Measurements from ENCODE around the gene RCAN2. TPM values are rescaled to one million over a fixed set of nuclear protein-coding genes. Genes with fewer than 3 reads are reported as not detected.

RCAN2 gene
- total RNA-seq, 1 donor from 2014 or later = 5.8 TPM

DNA sequence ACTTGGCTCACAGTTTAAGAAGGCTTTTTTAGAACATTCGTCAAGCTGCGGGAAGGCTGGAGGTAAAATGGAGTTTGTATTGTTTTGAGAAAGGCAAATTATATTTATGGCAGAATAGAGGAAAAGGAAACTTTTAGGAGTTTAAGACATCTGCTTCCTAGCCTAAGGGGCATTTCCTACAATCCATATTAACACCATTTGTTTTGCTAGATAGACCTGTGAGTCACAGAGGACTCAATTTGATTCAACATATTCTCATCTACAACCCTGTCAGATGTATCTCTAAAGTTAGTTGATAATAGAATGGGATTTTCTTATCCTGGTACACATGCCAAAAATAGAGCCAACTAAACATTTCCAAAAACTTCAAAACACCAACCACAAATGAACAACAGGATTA lies 35.0 kb downstream of the RCAN2 start:
- Mint-ChIP-seq H3K27me3 (ENCODE audit: insufficient read depth, low read depth) (no peaks in the 10 kb centered on the region), H3K4me3 (no peak overlapping the region), H3K9me3 (no peaks in the 10 kb centered on the region), H3K36me3 (no peaks in the 10 kb centered on the region), H3K4me1 (no peaks in the 10 kb centered on the region), H3K27ac (no peak overlapping the region)
- no peaks in the 10 kb centered on the region for H3K9me3 ChIP-seq (ENCODE audit: low read depth)
- no peaks in the 10 kb centered on the region for H3K79me2 ChIP-seq (ENCODE audit: low read depth)
- H3K27ac ChIP-seq = no peak overlapping the region
- H3K27me3 ChIP-seq = no peaks in the 10 kb centered on the region
- no peak overlapping the region for H2AFZ ChIP-seq (replicated peaks)
- H4K20me1 ChIP-seq (ENCODE audit: low read depth) = no peaks in the 10 kb centered on the region
- no peak for DNase-seq (ENCODE audit: low spot score)
- no peaks in the 10 kb centered on the region for H3K36me3 ChIP-seq
- H3K4me3 ChIP-seq = no peak overlapping the region
- no peaks in the 10 kb centered on the region for H3F3A ChIP-seq (ENCODE audit: low read depth)
- H3K4me1 ChIP-seq = peaks cover 4% of the 10 kb centered on the region
- no peak overlapping the region for H3K9ac ChIP-seq
- H3K4me2 ChIP-seq = no peak overlapping the region
- TF ChIP-seq, protein P1, sequence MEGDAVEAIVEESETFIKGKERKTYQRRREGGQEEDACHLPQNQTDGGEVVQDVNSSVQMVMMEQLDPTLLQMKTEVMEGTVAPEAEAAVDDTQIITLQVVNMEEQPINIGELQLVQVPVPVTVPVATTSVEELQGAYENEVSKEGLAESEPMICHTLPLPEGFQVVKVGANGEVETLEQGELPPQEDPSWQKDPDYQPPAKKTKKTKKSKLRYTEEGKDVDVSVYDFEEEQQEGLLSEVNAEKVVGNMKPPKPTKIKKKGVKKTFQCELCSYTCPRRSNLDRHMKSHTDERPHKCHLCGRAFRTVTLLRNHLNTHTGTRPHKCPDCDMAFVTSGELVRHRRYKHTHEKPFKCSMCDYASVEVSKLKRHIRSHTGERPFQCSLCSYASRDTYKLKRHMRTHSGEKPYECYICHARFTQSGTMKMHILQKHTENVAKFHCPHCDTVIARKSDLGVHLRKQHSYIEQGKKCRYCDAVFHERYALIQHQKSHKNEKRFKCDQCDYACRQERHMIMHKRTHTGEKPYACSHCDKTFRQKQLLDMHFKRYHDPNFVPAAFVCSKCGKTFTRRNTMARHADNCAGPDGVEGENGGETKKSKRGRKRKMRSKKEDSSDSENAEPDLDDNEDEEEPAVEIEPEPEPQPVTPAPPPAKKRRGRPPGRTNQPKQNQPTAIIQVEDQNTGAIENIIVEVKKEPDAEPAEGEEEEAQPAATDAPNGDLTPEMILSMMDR (IDR thresholded peaks at IDR 0.05) = no peak
- TF ChIP-seq EZH2phosphoT487 (IDR thresholded peaks at IDR 0.05) (no peak), EZH2 (IDR thresholded peaks at IDR 0.05) (no peak)

DNA sequence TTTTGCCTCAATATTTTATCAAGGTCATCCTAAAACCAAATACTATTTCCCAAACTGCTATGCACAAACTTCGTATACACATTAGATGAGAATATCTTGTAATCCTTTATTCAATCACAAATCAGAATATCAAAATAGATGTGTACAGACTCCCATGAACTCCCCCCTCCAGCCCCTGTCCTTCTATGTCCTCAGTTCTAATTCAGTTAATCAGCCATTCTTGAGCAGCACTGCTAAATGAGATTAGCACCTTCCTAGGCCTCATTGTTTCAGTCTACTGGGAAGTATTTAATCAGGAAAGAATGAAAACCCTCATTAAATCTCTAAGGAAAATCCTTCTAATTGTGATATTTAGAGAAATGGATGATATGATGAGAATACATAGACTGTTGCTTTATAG lies 36.6 kb downstream of the RCAN2 start:
- Histone ChIP-seq H3K4me1 (peaks cover 4% of the 10 kb centered on the region), H3K27ac (no peak overlapping the region), H3K9me3 (ENCODE audit: low read depth) (no peaks in the 10 kb centered on the region), H3K79me2 (ENCODE audit: low read depth) (no peaks in the 10 kb centered on the region), H3K27me3 (no peaks in the 10 kb centered on the region), H3K4me2 (no peak overlapping the region), H2AFZ (replicated peaks) (no peak overlapping the region), H3K4me3 (no peak overlapping the region), H3K36me3 (no peaks in the 10 kb centered on the region), H3F3A (ENCODE audit: low read depth) (no peaks in the 10 kb centered on the region), H3K9ac (no peak overlapping the region), H4K20me1 (ENCODE audit: low read depth) (no peaks in the 10 kb centered on the region)
- no peak for DNase-seq (ENCODE audit: low spot score)
- TF ChIP-seq EZH2phosphoT487 (IDR thresholded peaks at IDR 0.05) (no peak), EZH2 (IDR thresholded peaks at IDR 0.05) (no peak)
- TF ChIP-seq, protein P1 (IDR thresholded peaks at IDR 0.05) = no peak
- Mint-ChIP-seq H3K27ac (no peak overlapping the region), H3K36me3 (no peaks in the 10 kb centered on the region), H3K4me1 (no peaks in the 10 kb centered on the region), H3K9me3 (peaks cover 7% of the 10 kb centered on the region), H3K27me3 (ENCODE audit: insufficient read depth, low read depth) (no peaks in the 10 kb centered on the region), H3K4me3 (no peak overlapping the region)

DNA sequence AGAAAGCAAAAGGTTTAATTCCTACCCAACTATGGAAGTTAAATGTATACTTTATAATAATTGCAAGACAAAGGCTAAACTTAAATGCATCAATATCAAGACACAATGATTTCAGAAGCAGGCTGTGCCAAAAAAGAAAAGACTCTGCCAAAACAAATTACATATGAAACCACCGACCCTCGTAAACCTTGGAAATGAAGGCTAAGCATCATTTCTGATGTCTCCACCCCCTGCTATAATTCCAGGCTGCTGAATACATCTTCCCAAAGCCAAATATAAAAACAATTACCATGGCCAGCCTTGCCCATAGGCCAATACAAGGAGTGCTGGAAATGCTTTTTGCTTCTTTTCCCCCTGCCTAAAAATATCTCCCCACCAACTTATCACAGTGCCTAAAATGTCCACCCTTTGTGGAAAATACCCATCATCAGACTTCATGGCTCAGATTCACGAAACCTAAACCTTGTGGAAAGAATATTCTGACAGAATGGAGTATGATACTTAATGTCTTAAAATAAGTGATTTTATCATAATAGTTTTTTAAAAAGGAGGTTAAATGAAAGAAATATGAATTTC lies 37.4 kb downstream of the RCAN2 start:
- Histone ChIP-seq H3K79me2 (ENCODE audit: low read depth) (no peaks in the 10 kb centered on the region), H3K9ac (no peak overlapping the region), H3K27ac (no peak overlapping the region), H3K36me3 (no peaks in the 10 kb centered on the region), H3K9me3 (ENCODE audit: low read depth) (no peaks in the 10 kb centered on the region), H4K20me1 (ENCODE audit: low read depth) (no peaks in the 10 kb centered on the region), H3F3A (ENCODE audit: low read depth) (no peaks in the 10 kb centered on the region), H3K4me2 (no peak overlapping the region), H3K27me3 (no peaks in the 10 kb centered on the region), H2AFZ (replicated peaks) (no peak overlapping the region), H3K4me1 (peaks cover 4% of the 10 kb centered on the region), H3K4me3 (no peak overlapping the region)
- Mint-ChIP-seq H3K4me3 (no peak overlapping the region), H3K27me3 (ENCODE audit: insufficient read depth, low read depth) (no peaks in the 10 kb centered on the region), H3K27ac (no peak overlapping the region), H3K36me3 (no peaks in the 10 kb centered on the region), H3K4me1 (no peaks in the 10 kb centered on the region), H3K9me3 (peaks cover 7% of the 10 kb centered on the region)
- no peak for DNase-seq (ENCODE audit: low spot score)
- TF ChIP-seq EZH2phosphoT487 (IDR thresholded peaks at IDR 0.05) = no peak
- TF ChIP-seq, protein P1 (IDR thresholded peaks at IDR 0.05) = no peak
